Subcutaneous abdominal adipose tissue (tissue), 5 donors: ENCODE measurements around the gene ITGA11.

Experiments used
- H3K27ac ChIP-seq: one replicate; pipeline ENCODE4 v1.7.0; 2013; ENCODE audit warnings: low read depth, mild to moderate bottlenecking, inconsistent platforms, low read length, moderate library complexity
- H3K27me3 ChIP-seq, 5 donors: one replicate each; pipeline ENCODE4 v1.7.0; 2013; ENCODE audit warnings: low read length in 5 of 5, inconsistent platforms in 1 of 5; ENCODE audit not compliant: control insufficient read depth in 5 of 5, insufficient read depth in 4 of 5
- H3K36me3 ChIP-seq, 5 donors: one replicate each; pipeline ENCODE4 v1.7.0; 2013; ENCODE audit warnings: low read length in 5 of 5; ENCODE audit not compliant: control insufficient read depth in 5 of 5, insufficient read depth in 5 of 5
- H3K4me1 ChIP-seq, 5 donors: one replicate each; pipeline ENCODE4 v1.7.0; 2013; ENCODE audit warnings: low read length in 5 of 5, mild to moderate bottlenecking in 3 of 5, moderate library complexity in 1 of 5; ENCODE audit not compliant: control insufficient read depth in 5 of 5, insufficient read depth in 5 of 5
- H3K4me3 ChIP-seq, 5 donors: one replicate each; pipeline ENCODE4 v1.7.0; 2013; ENCODE audit warnings: low read length in 5 of 5, low read depth in 1 of 5
- H3K9ac ChIP-seq, 5 donors: one replicate each; pipeline ENCODE4 v1.7.0; 2013; ENCODE audit warnings: low read length in 5 of 5, mild to moderate bottlenecking in 4 of 5, moderate library complexity in 3 of 5
- H3K9me3 ChIP-seq, 5 donors: one replicate each; pipeline ENCODE4 v1.7.0; 2013; ENCODE audit warnings: low read length in 5 of 5; ENCODE audit not compliant: control insufficient read depth in 5 of 5
- donor health status: healthy.
- donor health status: healthy.
- donor health status: healthy.
- donor health status: healthy.
- donor health status: healthy.

Gene ITGA11

GRCh38 chr15:68349151-68349550 lies 82.8 kb downstream of the ITGA11 start:
- Histone ChIP-seq H3K4me3 (no peak overlapping the region), H3K9me3 (no peaks in the 10 kb centered on the region), H3K4me1 (peaks cover 0 to 12% (median 8%) of the 10 kb centered on the region in 5 donors), H3K36me3 (peaks cover 0 to 17% (median 0%) of the 10 kb centered on the region in 5 donors), H3K27me3 (peaks cover 0 to 2% (median 0%) of the 10 kb centered on the region in 5 donors), H3K9ac (no peak overlapping the region), H3K27ac (no peak overlapping the region)

GRCh38 chr15:68348606-68349005 lies 83.4 kb downstream of the ITGA11 start:
- Histone ChIP-seq H3K4me3 (no peak overlapping the region), H3K4me1 (peaks cover 0 to 12% (median 8%) of the 10 kb centered on the region in 5 donors), H3K9ac (no peak overlapping the region), H3K9me3 (no peaks in the 10 kb centered on the region), H3K27me3 (peaks cover 0 to 2% (median 0%) of the 10 kb centered on the region in 5 donors), H3K27ac (no peak overlapping the region), H3K36me3 (peaks cover 0 to 17% (median 0%) of the 10 kb centered on the region in 5 donors)

GRCh38 chr15:68348081-68348480 lies 83.9 kb downstream of the ITGA11 start:
- H3K9ac ChIP-seq: no peak overlapping the region
- no peak overlapping the region for H3K27ac ChIP-seq
- H3K36me3 ChIP-seq: peaks cover 0 to 17% (median 0%) of the 10 kb centered on the region in 5 donors
- no peaks in the 10 kb centered on the region for H3K9me3 ChIP-seq
- H3K4me3 ChIP-seq: no peak overlapping the region
- peaks cover 0 to 2% (median 0%) of the 10 kb centered on the region in 5 donors for H3K27me3 ChIP-seq
- peaks cover 0 to 15% (median 9%) of the 10 kb centered on the region in 5 donors for H3K4me1 ChIP-seq

GRCh38 chr15:68347392-68347791 lies 84.6 kb downstream of the ITGA11 start:
- no peak overlapping the region for H3K4me3 ChIP-seq
- peaks cover 0 to 17% (median 0%) of the 10 kb centered on the region in 5 donors for H3K36me3 ChIP-seq
- H3K27ac ChIP-seq: no peak overlapping the region
- H3K9me3 ChIP-seq: no peaks in the 10 kb centered on the region
- peaks cover 0 to 2% (median 0%) of the 10 kb centered on the region in 5 donors for H3K27me3 ChIP-seq
- H3K4me1 ChIP-seq: peaks cover 2 to 16% (median 9%) of the 10 kb centered on the region in 5 donors
- no peak overlapping the region for H3K9ac ChIP-seq

- peaks cover 0 to 17% (median 0%) of the 10 kb centered on the region in 5 donors for H3K36me3 ChIP-seq
- H3K9me3 ChIP-seq: no peaks in the 10 kb centered on the region
- no peak overlapping the region for H3K9ac ChIP-seq
- peaks cover 2 to 19% (median 10%) of the 10 kb centered on the region in 5 donors for H3K4me1 ChIP-seq
- no peak overlapping the region for H3K4me3 ChIP-seq
- peaks cover 0 to 2% (median 0%) of the 10 kb centered on the region in 5 donors for H3K27me3 ChIP-seq
- H3K27ac ChIP-seq: no peak overlapping the region
These were observed 85.0 kb downstream of the ITGA11 start for GRCh38 chr15:68346979-68347378.

GRCh38 chr15:68345481-68345880 lies 86.5 kb downstream of the ITGA11 start:
- H3K4me3 ChIP-seq: no peak overlapping the region
- no peak overlapping the region for H3K9ac ChIP-seq
- H3K4me1 ChIP-seq: peaks cover 8 to 33% (median 25%) of the 10 kb centered on the region in 5 donors
- peaks cover 0 to 13% (median 0%) of the 10 kb centered on the region in 5 donors for H3K36me3 ChIP-seq
- H3K27ac ChIP-seq: no peak overlapping the region
- peaks cover 0 to 2% (median 0%) of the 10 kb centered on the region in 5 donors for H3K27me3 ChIP-seq
- H3K9me3 ChIP-seq: no peaks in the 10 kb centered on the region

GRCh38 chr15:68344600-68344999 lies 87.4 kb downstream of the ITGA11 start:
- H3K27ac ChIP-seq: no peak overlapping the region
- peaks cover 8 to 39% (median 32%) of the 10 kb centered on the region in 5 donors for H3K4me1 ChIP-seq
- H3K36me3 ChIP-seq: peaks cover 0 to 10% (median 0%) of the 10 kb centered on the region in 5 donors
- no peak overlapping the region for H3K4me3 ChIP-seq
- no peaks in the 10 kb centered on the region for H3K9me3 ChIP-seq
- H3K27me3 ChIP-seq: peaks cover 0 to 2% (median 0%) of the 10 kb centered on the region in 5 donors
- H3K9ac ChIP-seq: no peak overlapping the region

GRCh38 chr15:68343579-68344225 lies 88.3 kb downstream of the ITGA11 start:
- Histone ChIP-seq H3K4me1 (peaks cover 8 to 40% (median 36%) of the 10 kb centered on the region in 5 donors), H3K27me3 (peaks cover 0 to 2% (median 0%) of the 10 kb centered on the region in 5 donors), H3K9ac (no peak overlapping the region), H3K27ac (no peak overlapping the region), H3K36me3 (peaks cover 0 to 12% (median 0%) of the 10 kb centered on the region in 5 donors), H3K9me3 (no peaks in the 10 kb centered on the region), H3K4me3 (no peak overlapping the region)

- Histone ChIP-seq H3K27me3 (no peaks in the 10 kb centered on the region), H3K9ac (peak overlapping the region in 3 of 5 donors; percentile 4 to 16 (median 5)), H3K4me1 (peaks cover 8 to 40% (median 36%) of the 10 kb centered on the region in 5 donors), H3K36me3 (peaks cover 0 to 6% (median 0%) of the 10 kb centered on the region in 5 donors), H3K27ac (peak overlapping the region; percentile 18), H3K9me3 (no peaks in the 10 kb centered on the region), H3K4me3 (no peak overlapping the region)
These were observed 89.9 kb downstream of the ITGA11 start for GRCh38 chr15:68341760-68342725.
